ENCODE results near the gene FOXN3.

Gene FOXN3

DNA sequence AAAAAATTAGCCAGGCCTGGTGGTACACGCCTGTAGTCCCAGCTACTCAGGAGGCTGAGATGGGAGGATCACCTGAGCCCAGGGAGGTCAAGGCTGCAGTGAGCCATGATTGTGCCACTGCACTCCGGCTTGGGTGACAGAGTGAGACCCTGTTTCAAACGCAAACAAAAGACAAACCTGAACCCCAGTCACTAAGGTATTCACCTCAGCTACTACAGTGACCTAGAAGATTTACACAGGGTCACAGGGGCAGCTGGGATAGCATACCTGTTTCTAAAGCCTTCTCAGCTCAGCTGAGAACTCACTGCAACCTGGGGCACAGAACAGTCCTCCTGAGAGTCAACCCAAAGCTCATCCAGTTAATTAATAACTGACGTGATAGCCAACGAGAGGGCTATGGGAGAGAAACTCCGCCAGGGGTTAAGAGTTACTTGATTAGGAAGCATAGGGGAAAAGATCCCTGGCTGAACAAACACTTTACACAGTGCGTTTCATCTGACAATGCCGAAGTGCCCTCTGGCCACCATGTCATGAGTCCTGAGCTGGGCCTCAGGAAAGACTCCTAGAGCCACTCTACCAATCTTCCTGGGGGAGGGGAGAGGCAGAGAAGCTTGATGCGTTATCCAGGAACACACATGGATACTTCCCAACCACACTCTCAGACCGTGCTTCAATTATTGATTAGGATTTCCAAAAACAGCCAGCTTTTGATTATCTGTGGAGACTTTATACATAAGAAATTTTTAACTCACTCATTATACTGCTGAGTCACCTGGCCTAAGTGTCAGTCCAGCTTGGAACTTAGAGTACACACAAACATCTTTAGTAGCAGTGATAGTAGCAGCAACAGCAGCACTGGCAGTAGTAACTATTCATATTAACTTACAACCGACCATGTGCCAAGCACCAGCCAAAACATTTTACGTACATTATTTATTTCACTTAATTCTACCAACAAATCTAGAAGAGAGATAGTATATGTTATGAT is 48.2 kb downstream of the FOXN3 start:
- no peak for DNase-seq (ENCODE audit: low read depth, low spot score)

DNA sequence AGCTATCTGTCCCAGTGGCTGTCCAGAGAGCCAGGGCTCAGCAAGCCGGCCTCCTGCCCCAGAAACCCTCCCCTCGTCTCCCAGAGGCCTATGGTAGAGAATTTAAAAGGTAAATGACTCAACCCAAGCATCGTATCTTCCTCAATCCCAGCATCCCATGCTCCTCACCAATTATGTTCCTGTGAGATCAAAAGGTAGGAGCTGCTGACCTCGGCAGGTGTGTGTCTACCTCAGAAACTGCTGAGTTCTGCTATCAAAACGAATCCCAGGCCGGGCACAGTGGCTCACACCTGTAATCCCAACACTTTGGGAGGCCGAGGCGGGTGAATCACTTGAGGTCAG is 49.3 kb downstream of the FOXN3 start:
- DNase-seq (ENCODE audit: low read depth, low spot score) = no peak
- H3K27ac ChIP-seq = no peak overlapping the region

More for the DNA sequence above, 48.2 kb downstream of the FOXN3 start:
- H3K27ac ChIP-seq = no peak overlapping the region

DNA sequence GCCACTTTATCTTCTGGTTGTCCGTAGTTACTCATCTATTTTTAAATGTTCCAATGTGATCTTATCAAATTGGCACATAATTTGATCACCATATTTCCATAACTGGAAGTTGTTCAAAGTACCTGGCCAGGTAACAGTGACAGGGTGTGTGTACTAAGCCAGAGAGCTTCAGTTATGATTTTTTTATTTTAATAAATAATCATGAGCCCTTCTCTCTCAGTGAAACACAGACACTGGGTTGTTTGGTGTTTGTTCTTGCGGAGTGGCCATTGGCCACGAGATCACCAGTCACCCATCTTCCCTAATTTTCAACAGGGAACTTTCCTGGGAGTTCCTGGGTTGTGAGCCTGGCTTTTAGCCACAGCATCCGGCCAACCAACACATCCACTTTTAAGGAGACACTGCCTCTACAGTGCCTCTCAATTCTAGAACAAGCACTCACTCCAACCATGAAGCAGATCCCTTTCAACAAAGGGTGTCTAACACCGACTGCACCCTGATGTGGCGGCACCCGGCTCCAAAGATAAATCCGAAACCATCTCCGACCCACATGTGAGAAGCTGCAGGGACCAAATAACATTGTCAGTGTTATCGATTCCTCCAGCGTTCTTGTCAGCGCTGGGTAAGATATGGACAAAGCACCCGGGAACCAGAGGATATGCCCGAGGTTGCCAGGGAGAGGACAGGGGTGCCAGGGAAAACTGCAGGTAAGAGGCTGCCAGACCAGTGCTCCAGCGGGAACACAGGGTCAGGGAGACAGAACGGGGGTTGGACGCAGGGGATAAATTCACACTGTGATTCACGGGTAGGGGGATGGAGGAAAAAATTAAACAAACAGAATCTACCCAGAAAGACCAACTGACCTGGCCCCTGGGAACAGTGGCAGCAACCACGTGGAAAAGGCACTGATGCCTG is 49.9 kb downstream of the FOXN3 start:
- H3K27ac ChIP-seq = no peak overlapping the region
- no peak for DNase-seq (ENCODE audit: low read depth, low spot score)

DNA sequence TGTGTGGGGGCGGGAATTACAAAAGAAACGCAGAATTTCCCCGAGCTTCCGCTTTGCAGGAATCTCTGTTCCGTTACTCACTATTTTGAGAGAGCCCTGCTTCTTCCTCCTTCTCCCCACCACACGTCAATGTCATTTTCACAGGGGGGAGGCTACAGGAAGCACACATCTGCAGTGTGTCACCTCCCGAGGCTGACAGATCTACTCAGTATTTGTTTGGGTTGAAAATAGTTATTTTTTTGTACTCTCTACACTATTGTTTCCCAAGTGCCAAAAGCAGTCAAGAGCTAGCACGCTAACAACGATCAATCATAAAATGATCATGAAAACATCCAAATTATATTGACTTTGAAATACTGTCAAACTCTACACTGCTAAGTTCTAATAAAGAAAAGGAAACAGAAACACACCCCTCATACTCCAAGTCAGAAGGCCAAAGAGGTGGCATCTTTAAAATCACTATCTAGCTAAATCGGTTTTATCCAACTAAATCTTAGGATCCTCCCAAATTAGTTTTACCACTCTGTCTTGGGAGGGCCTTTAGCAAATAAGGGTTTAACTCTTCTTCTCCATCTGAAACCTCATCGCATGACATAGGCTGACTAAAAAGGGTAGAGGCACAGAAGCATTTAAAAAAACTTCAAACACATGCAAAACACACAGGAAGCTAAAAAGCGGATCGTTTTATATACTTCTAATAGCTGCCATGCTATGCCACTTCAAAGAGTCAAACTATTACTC is 51.8 kb downstream of the FOXN3 start:
- no peak overlapping the region for H3K27ac ChIP-seq
- DNase-seq (ENCODE audit: low read depth, low spot score) = no peak

DNA sequence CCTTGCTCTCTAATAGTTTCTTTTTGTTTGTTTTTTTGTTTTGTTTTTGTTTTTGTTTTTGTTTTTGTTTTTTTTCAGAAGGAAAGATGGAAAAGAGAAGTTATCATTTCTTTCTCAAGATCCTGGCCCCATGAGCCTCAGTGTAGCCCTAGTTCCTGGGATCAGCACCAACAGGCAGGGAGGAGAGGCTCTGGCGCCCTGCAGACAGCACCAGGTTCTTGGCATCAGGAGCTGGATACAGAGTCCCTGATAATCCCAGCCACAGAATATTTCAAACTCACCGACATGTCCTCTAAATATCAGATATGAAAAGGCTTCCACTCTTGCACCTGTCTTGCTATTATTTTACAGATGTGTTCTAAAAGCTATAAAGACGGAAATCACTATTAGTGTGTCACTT is 52.7 kb downstream of the FOXN3 start:
- DNase-seq (ENCODE audit: low read depth, low spot score) = no peak
- H3K27ac ChIP-seq = no peak overlapping the region

DNA sequence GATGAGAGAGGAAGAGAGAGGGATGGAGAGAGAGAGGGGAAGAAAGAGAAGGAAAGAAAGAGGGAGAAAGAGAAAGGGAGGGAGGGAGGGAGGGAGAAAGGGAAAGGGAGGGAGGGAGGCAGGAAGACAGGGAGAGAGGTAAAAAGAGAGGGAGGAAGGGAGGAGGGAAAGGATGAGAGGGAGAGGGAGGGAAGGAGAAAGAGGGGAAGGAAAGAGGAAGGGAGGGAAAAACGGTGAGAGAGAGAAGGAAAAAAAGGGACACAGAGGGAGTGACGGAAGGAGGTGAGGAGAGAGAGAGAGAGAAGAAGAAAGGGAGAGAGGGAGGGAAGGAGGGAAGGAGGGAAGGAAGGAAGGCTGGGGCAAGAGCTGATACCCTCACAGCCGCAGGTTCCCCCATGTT is 56.8 kb downstream of the FOXN3 start:
- DNase-seq (ENCODE audit: low read depth, low spot score) = no peak
- H3K27ac ChIP-seq = no peak overlapping the region

DNA sequence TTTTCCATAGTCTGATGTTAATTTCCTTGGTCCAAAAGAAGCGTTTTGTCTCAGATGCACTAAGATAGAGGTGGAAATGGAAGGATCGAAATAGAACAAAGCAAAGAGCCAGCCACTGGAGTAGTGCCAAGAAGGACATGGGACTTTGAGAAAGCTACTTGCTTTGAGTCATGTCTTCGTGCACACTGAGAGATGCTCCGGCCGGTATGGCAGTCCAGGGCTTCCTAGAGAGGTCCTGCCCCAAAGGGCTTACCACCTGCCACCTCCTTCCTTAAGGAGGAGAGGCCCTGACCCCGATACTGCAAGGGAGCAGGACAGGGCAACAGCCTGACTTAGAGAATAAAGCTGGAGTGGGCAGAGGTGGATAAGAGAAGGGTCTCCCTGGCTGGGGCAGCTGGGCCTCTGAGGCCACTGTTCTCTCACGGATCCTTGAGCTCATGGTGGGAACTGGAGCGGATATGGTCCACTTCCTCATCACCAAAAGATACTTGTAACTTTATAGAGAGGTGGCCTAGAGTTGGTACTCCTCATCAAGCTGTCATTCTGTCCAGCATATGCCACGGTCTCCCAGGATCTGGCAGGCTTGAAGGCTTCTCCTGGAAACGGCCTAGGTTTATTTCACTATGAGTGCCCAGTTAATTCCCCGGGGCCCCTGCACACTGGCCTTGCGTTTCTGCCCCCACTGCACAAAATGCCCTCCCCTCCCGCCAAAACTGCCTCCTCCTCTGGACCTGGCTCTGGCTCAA is 57.4 kb downstream of the FOXN3 start:
- no peak overlapping the region for H3K27ac ChIP-seq
- no peak for DNase-seq (ENCODE audit: low read depth, low spot score)

DNA sequence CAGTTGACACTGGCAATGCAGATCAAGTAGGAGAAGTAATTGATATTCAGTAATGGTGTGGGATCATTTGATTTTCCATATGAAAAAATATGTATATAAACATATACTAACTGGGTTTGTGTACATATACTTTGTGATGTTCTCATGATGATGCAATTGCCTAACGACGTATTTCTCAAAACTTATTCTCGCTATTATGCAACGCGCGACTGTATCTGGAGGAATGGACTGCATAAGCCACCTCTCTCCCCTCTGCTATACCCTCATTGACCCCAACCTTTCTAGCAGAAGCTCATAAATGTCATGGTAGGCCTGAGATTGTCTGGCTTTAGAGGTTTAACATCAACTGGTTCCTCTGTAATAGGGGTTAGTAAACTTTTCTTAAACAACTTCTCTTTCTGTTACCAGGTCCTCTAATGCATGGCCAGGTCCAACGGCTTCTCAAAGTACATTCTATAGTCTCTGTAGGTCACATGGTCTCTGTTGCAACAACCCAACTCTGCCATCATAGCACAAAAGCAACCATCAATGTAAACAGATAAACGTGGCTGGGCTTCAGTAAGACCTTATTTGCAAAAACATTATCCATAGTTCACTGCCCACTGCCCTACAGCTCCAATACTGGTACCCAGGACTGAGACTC is 59.3 kb downstream of the FOXN3 start:
- DNase-seq (ENCODE audit: low read depth, low spot score) = no peak
- no peak overlapping the region for H3K27ac ChIP-seq

DNA sequence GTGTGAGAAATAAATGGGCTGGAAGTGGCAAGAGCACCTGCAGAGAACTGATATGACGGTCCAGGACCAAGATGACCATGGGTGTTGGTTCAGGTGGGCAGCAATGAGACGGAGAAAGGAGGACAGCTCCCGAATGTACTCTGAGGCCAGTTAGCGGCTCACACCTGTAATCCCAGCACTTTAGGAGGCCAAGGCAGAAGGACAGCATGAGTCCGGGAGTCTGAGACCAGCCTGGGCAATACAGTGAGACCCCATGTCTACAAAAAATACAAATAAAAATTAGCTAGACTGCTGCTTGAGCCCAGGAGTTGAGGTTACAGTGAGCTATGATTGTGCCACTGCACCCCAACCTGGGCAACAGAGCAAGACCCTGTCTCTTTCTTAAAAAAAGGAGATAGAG is 60.1 kb downstream of the FOXN3 start:
- no peak for DNase-seq (ENCODE audit: low read depth, low spot score)
- H3K27ac ChIP-seq = no peak overlapping the region

DNA sequence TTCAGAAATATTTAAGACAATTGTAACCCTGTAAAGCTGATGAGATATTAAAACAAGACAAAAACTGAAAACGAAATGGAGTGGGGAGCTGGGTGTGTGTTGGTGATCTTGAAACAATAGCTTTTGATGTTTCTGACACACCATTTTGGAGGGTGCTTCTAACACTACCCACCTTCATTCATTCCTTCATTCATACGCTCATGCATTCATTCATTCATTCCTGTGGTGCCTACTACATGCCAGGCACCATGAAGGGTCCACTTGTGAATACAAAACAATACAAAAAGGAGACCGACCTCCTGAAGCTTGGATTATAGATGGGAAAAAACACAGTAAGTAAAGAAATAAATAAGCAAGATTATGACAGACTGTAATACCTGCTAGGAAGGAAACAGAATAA is 60.5 kb downstream of the FOXN3 start:
- H3K27ac ChIP-seq = no peak overlapping the region

DNA sequence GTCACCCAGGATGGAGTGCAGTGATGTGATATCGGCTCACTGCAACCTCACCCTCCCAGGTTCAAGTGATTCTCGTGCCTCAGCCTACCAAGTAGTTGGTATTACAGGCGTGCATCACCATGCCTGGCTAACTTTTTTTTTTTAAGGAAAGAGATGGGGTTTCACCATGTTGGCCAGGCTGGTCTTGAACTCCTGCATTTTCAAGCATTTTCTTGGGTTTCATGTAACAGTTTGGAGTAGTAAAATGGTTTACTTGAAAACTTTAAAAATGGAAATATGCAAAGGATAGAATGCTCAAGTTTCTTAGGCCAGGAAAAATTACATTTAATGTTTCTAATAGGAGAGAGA is 63.3 kb downstream of the FOXN3 start:
- DNase-seq (ENCODE audit: low read depth, low spot score) = no peak

More for the DNA sequence above, 60.5 kb downstream of the FOXN3 start:
- DNase-seq (ENCODE audit: low read depth, low spot score) = no peak

DNA sequence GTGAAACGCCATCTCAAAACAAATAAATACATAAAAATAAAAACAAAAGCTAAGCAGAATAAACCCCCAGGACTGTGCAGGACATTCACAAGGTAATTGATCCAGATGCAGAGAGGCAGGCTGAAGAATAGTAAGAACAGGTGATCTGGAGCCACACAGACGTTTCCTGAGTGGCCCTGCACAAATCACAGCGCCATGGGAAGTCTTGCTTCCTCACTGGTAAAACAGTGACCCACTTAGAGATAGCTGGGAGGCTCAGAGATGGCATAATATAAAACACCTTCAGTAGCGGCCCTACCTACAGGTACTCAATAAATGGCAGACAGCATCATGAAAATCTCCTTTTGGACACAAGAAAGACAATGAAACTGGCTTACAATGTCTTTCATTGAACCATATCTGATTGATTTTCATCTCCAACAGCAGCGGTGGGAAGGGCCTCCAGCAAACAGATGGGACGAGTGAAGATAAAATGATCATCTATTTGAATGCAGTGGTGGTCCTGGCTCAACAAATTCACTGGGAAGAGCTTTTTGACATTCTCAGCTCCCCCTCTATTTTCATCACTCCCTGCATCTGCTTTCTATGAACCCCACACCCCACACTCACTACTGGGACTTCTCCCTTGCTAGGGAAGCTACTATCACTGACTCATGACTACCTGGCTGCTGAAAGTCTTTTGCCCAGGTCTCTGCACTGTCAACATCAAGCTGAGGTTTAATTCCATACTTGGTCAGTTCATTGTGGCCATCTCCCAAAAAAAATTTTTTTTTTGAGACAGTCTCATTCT is 63.9 kb downstream of the FOXN3 start:
- DNase-seq (ENCODE audit: low read depth, low spot score) = no peak
- H3K27ac ChIP-seq = no peak overlapping the region

More for the DNA sequence above, 63.3 kb downstream of the FOXN3 start:
- H3K27ac ChIP-seq = no peak overlapping the region

DNA sequence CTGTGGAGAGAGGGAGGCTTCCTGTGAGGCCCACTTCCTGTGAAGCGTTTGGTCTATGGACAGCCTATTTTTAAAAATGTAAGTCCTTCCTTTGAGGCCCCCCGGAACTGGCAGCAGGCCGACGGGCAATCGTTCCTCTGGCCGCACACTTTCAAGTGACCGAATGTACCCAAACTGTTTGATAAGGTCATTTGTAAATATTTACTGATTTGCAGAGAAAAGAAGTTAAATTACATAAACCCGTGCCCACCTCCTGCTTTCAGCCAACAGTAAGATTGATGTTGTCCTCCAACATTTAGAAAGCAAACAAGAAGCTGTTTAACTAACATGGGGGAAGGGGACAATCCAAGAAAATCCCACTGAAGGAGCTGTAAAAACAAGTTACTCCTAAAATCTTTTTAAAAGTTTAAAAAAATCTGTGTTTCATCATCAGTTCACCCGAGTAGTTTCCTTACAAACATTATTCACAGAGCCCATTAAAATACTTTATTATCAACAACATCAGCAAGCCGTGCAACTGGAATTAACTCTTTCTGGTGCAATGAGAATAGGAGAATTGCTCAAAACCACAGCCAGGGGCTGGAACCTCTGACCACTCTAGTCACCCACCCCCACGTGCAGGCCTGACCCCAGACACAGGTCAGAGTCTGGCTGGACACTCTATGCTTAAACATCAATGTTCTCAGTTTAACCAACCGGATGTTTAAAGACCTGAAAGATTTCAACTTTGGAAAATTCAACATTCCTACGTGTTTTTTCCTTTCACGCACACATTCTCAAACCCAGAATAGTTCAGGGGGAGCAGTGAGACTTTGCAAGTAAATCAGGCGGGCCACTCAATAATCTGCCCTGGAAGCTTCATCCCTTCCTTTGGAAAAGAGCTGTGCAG is 65.3 kb downstream of the FOXN3 start:
- DNase-seq (ENCODE audit: low read depth, low spot score) = no peak
- H3K27ac ChIP-seq = no peak overlapping the region

DNA sequence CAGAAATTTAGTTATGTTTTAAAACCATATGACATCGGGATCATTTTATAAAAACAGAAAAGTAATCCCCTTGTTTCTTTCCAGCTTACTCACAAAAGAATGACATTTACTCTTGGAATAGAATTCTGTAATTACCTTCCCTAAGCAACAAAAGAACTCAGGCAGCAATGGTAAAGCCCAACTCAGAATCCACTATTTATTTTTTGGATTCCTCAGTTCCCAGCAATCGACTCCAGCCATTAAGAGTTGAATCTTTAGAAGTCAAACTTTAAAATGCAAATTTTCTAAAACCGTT is 65.9 kb downstream of the FOXN3 start:
- H3K27ac ChIP-seq = no peak overlapping the region
- DNase-seq (ENCODE audit: low read depth, low spot score) = no peak

DNA sequence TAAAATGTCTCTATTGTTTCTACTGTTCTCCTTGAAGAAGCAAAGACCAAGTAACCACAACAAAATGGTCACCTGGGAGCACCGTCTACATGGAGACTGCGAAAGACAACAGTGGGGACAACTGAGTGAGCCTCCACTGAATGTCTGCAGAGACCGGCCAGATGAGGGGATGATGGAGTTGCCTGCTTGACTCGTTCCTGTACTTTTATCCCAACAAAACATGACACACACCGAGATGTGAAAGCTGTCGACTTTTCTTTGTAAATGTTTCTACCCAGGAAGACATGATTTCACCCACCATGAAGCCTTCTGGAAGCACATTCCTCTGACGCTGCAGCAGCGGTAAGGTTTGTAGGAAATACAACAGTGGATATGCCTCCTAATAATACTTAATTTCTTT is 66.9 kb downstream of the FOXN3 start:
- no peak overlapping the region for H3K27ac ChIP-seq

DNA sequence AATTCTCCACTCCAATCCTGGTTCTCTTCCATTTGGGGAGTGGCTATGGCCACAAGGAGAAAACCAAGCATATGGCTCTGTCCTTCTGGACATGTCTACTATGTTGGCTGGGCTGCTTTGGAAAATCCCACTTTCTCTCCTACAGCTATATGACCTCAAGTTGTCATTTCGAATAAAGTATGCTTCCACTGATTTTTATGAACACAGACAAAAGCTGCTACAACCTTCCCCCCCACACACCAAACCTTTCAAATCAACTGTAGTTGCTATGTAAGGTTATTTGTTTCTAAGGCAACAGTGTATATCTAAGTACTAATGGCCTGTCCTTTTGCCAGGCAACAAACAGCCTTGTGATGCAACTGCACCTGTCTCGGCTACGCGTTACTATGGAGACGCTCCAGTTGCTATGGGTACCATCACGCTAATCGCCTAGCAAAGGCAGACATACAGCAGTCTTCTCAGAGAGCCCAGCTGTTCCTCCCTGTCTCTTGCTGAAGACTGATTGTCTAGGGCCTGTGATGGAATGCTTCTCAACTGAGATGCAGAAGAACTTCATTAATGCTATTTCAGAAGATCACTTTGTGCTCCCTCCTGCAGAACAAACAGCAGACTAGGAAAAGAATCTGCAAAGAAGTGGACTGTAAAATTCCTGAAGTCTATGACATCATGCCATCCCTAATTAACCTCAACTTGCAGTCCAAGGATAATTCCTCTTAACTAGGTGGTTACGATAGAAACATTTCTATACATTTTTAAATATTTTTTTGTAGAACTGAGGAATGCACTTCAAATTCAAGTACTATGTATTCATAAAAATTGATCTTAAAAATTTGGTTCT is 67.6 kb downstream of the FOXN3 start:
- no peak overlapping the region for H3K27ac ChIP-seq

More for the DNA sequence above, 66.9 kb downstream of the FOXN3 start:
- no peak for DNase-seq (ENCODE audit: low read depth, low spot score)

DNA sequence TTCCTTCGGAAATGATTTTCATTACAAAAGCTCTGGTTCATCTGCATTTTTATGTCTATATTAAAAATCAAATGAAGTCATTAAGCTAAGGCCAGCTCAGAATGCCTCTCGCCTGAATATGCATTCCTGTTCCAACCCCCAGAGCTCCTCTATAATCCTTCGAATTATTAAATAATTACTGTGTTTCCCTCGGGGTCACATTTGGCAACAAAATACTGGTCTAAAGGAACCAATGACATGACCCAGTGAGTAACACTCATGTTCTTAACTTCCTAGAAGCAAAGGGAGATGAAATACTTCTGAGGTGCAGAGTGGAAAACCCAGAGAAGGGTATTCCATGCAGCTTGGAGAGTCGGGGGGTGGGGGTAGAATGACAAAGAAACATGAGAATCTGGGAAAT is 68.3 kb downstream of the FOXN3 start:
- DNase-seq (ENCODE audit: low read depth, low spot score) = no peak
- no peak overlapping the region for H3K27ac ChIP-seq

More for the DNA sequence above, 67.6 kb downstream of the FOXN3 start:
- no peak for DNase-seq (ENCODE audit: low read depth, low spot score)

Data from epithelial cell of prostate (primary cell).